Measurements from ENCODE around the gene TRMT2A.

GRCh38 chr22:20156042-20156389 is 39.0 kb upstream of the TRMT2A start:
- TF ChIP-seq KLF1 (tag by site-specific recombination; IDR thresholded peaks at IDR 0.05): no peak
- TF ChIP-seq ZNF18 (tag by site-specific recombination; IDR thresholded peaks at IDR 0.05): no peak
- no peak for TF ChIP-seq CTCF (tag by site-specific recombination; IDR thresholded peaks at IDR 0.05)
- no peak for TF ChIP-seq ZNF138 (tag by site-specific recombination; IDR thresholded peaks at IDR 0.05; ENCODE audit: borderline replicate concordance)

All from HEK293 (cell line).